Measurements from ENCODE around the gene FADS1. TPM values are rescaled to one million over a fixed set of nuclear protein-coding genes. Genes with fewer than 3 reads are reported as not detected.

Gene FADS1
- total RNA-seq, 4 donors from 2014 or later, result 15.8 to 115 (median 29.4) TPM

GRCh38 chr11:61752925-61753521, 63.8 kb downstream of the FADS1 start:
- TF ChIP-seq, protein P1, sequence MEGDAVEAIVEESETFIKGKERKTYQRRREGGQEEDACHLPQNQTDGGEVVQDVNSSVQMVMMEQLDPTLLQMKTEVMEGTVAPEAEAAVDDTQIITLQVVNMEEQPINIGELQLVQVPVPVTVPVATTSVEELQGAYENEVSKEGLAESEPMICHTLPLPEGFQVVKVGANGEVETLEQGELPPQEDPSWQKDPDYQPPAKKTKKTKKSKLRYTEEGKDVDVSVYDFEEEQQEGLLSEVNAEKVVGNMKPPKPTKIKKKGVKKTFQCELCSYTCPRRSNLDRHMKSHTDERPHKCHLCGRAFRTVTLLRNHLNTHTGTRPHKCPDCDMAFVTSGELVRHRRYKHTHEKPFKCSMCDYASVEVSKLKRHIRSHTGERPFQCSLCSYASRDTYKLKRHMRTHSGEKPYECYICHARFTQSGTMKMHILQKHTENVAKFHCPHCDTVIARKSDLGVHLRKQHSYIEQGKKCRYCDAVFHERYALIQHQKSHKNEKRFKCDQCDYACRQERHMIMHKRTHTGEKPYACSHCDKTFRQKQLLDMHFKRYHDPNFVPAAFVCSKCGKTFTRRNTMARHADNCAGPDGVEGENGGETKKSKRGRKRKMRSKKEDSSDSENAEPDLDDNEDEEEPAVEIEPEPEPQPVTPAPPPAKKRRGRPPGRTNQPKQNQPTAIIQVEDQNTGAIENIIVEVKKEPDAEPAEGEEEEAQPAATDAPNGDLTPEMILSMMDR (IDR thresholded peaks at IDR 0.05; ENCODE audit: low read depth), result no peak

DNA sequence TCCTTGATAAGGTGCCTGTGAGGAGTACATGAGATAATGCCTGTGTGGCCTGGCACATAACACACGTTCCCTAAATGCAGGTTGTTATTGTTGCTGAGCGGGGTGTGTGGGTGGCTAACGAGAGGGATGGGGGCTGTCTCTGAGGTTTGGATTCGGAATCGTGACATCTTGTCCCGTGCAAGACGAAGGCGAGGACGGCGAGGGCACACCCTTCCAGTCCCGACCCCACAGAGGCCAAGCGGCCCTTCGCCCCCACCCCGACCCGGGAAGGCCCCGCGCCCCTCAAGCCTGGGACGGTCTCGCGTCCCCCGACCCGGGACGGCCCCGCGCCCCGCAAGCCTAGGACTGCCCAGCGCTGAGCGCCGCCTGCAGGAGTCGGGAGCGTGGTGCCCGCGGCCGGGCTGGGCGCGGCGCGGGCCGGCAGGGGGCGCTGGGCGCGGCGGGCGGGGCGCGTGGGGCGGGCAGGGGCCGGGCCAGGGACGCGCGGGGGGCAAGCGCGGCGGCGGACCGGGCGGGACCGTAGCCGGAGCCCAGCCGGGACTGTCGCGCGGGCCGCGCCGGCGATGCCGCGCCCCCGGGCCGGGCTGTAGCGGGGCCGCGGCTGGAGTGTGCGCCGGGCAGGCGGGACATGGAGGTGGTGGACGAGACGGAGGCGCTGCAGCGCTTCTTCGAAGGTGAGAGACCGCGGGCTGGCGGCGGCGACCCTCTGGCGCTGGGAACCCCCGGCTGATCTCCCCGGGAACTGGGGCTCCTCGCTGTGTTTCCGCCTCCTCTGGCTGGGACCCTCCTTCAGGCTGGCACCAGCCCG, 64.5 kb downstream of the FADS1 start, which contains the start of gene MYRF:
Gene MYRF (plus strand): TSS at position 520 of the 808 bp plus-strand sequence. CDS start 109 bp downstream, at position 629.
- TF ChIP-seq, protein P1 (IDR thresholded peaks at IDR 0.05; ENCODE audit: low read depth), result no peak

- TF ChIP-seq, protein P1 (IDR thresholded peaks at IDR 0.05; ENCODE audit: low read depth), result no peak
Observed at GRCh38 chr11:61751384-61751783, 65.4 kb downstream of the FADS1 start.

GRCh38 chr11:61750631-61751273, 66.1 kb downstream of the FADS1 start:
- TF ChIP-seq, protein P1 (IDR thresholded peaks at IDR 0.05; ENCODE audit: low read depth), result no peak

Other genes starting within 250 kb of the FADS1 start
- 1 to 10 TPM in 3 of 4 donors, under 1 TPM in 1; 0.66 to 4.0 (median 1.4) TPM for gene SYT7, start 235.9 kb downstream of the FADS1 start, total RNA-seq
- gene DAGLA, start 136.6 kb downstream of the FADS1 start, total RNA-seq, result 1 to 10 TPM; 1.1 to 3.2 (median 1.8) TPM
- under 1 TPM in 2 of 4 donors, not detected in 2; 0.17 to 0.33 TPM for gene MYRF, start 64.4 kb downstream of the FADS1 start, total RNA-seq
- gene TMEM258, start 24.4 kb downstream of the FADS1 start, total RNA-seq, result 10 to 100 TPM; 13.6 to 73.4 (median 44.3) TPM
- gene FEN1, start 24.1 kb downstream of the FADS1 start, total RNA-seq, result 1 to 10 TPM; 4.9 to 7.7 (median 6.3) TPM
- gene FADS2, start 11.3 kb upstream of the FADS1 start, total RNA-seq, result 10 to 100 TPM in 3 of 4 donors, 1 to 10 TPM in 1; 5.4 to 24.8 (median 14.7) TPM
- 100 to 1,000 TPM in 3 of 4 donors, 10 to 100 TPM in 1; 78.5 to 322 (median 136) TPM for gene FADS3, start 74.5 kb upstream of the FADS1 start, total RNA-seq
- gene RAB3IL1, start 100.6 kb upstream of the FADS1 start, total RNA-seq, result 10 to 100 TPM; 12.7 to 36.8 (median 21.0) TPM
- 10 to 100 TPM in 2 of 4 donors, 1 to 10 TPM in 2; 8.1 to 14.3 (median 10.1) TPM for gene BEST1, start 133.3 kb upstream of the FADS1 start, total RNA-seq
- over 10,000 TPM in 1 of 4 donors, 1,000 to 10,000 TPM in 3; 6,293 to 12,889 (median 8,191) TPM for gene FTH1, start 150.6 kb upstream of the FADS1 start, total RNA-seq

Data from subcutaneous adipose tissue (tissue), 4 donors.